PFSK-1 (cell line): ENCODE data around the gene PPFIBP2.

Source experiments
- FOXP2 ChIP-seq: optimal IDR thresholded peaks from 2 replicates; pipeline ENCODE3; 2011; ENCODE audit warnings: borderline replicate concordance, control low read depth, inconsistent platforms; ENCODE audit not compliant: insufficient read depth; ENCODE audit errors: extremely low read length, extremely low read depth
- POLR2AphosphoS5 ChIP-seq: IDR thresholded peaks from 2 replicates; pipeline ENCODE4 v1.6.1; 2012; ENCODE audit warnings: low read depth, mild to moderate bottlenecking, control low read depth, low read length, moderate library complexity
- SIN3A ChIP-seq: IDR thresholded peaks from 2 replicates; pipeline ENCODE4 v1.6.1; 2012; ENCODE audit warnings: mild to moderate bottlenecking, low read length, moderate library complexity, borderline replicate concordance; ENCODE audit not compliant: insufficient read depth
- TAF1 ChIP-seq: IDR thresholded peaks from 2 replicates; pipeline ENCODE4 v1.6.1; 2012; ENCODE audit warnings: low read length, control low read depth, borderline replicate concordance; ENCODE audit not compliant: insufficient read depth
- TF ChIP-seq, protein P1 (sequence below), 2 experiments: IDR thresholded peaks; 2 replicates each; pipeline versions ENCODE4 v1.6.1 to v1.8.0; 2011 to 2012; ENCODE audit warnings: low read depth in 2 of 2, low read length in 2 of 2, control low read depth in 1 of 2, inconsistent platforms in 1 of 2, mild to moderate bottlenecking in 1 of 2, moderate library complexity in 1 of 2; ENCODE audit not compliant: insufficient read depth in 1 of 2

Gene PPFIBP2

DNA sequence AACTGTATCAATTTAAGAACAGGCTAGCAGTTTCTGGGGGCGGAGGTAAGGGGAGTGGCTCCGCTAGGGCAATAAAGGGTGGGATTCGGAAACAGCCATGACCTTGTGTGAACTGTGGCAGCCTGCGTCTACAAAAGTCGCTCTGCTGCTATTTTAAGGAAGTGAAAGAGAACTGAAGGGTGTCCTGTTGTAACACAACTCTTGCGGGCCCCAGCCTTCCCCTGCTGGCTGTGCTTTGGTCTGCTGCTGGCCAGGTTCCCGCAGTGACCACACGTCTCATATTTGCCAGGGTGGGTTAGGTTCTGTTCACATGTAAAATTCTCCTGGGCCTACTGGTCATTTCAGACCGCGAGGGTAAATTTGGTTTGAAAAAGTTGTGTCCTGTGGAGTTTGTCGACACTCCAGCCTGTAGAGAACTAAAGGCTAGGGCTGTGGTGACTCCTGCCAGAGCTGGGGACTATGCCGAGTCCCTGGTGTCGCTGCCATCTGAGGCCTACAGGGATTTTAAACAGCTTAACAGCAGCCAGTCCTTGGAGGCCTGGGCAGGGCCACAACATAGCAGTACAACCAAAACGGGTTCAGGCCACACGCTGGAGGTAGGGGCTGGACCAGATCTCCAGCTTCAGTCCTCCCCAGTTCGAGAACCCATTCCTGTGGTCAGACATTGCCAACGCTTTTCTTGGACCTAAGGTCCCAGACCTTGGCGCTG is 1.1 kb upstream of the PPFIBP2 start:
- TF ChIP-seq, protein P1, sequence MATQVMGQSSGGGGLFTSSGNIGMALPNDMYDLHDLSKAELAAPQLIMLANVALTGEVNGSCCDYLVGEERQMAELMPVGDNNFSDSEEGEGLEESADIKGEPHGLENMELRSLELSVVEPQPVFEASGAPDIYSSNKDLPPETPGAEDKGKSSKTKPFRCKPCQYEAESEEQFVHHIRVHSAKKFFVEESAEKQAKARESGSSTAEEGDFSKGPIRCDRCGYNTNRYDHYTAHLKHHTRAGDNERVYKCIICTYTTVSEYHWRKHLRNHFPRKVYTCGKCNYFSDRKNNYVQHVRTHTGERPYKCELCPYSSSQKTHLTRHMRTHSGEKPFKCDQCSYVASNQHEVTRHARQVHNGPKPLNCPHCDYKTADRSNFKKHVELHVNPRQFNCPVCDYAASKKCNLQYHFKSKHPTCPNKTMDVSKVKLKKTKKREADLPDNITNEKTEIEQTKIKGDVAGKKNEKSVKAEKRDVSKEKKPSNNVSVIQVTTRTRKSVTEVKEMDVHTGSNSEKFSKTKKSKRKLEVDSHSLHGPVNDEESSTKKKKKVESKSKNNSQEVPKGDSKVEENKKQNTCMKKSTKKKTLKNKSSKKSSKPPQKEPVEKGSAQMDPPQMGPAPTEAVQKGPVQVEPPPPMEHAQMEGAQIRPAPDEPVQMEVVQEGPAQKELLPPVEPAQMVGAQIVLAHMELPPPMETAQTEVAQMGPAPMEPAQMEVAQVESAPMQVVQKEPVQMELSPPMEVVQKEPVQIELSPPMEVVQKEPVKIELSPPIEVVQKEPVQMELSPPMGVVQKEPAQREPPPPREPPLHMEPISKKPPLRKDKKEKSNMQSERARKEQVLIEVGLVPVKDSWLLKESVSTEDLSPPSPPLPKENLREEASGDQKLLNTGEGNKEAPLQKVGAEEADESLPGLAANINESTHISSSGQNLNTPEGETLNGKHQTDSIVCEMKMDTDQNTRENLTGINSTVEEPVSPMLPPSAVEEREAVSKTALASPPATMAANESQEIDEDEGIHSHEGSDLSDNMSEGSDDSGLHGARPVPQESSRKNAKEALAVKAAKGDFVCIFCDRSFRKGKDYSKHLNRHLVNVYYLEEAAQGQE (IDR thresholded peaks at IDR 0.05; ENCODE audit: insufficient read depth in 1 of 2, low read depth in 2 of 2, low read length in 2 of 2) = no peak
- TF ChIP-seq POLR2AphosphoS5 = no peak

- TF ChIP-seq, protein P1 (IDR thresholded peaks at IDR 0.05; ENCODE audit: insufficient read depth in 1 of 2, low read depth in 2 of 2, low read length in 2 of 2) = no peak
- TF ChIP-seq SIN3A (no peak), FOXP2 (no peak)
Observed at GRCh38 chr11:7514099-7514591, 346 bp downstream of the PPFIBP2 start.

GRCh38 chr11:7515447-7515886 is 1.7 kb downstream of the PPFIBP2 start:
- TF ChIP-seq TAF1 = no peak
- TF ChIP-seq SIN3A = no peak
- TF ChIP-seq, protein P1 (IDR thresholded peaks at IDR 0.05; ENCODE audit: insufficient read depth in 1 of 2, low read depth in 2 of 2, low read length in 2 of 2) = no peak
- TF ChIP-seq FOXP2 = no peak
- TF ChIP-seq POLR2AphosphoS5 = no peak

GRCh38 chr11:7516475-7516874 is 2.7 kb downstream of the PPFIBP2 start:
- TF ChIP-seq, protein P1 (IDR thresholded peaks at IDR 0.05; ENCODE audit: insufficient read depth in 1 of 2, low read depth in 2 of 2, low read length in 2 of 2) = no peak
- TF ChIP-seq FOXP2 (no peak), POLR2AphosphoS5 (no peak), SIN3A (no peak), TAF1 (no peak)

DNA sequence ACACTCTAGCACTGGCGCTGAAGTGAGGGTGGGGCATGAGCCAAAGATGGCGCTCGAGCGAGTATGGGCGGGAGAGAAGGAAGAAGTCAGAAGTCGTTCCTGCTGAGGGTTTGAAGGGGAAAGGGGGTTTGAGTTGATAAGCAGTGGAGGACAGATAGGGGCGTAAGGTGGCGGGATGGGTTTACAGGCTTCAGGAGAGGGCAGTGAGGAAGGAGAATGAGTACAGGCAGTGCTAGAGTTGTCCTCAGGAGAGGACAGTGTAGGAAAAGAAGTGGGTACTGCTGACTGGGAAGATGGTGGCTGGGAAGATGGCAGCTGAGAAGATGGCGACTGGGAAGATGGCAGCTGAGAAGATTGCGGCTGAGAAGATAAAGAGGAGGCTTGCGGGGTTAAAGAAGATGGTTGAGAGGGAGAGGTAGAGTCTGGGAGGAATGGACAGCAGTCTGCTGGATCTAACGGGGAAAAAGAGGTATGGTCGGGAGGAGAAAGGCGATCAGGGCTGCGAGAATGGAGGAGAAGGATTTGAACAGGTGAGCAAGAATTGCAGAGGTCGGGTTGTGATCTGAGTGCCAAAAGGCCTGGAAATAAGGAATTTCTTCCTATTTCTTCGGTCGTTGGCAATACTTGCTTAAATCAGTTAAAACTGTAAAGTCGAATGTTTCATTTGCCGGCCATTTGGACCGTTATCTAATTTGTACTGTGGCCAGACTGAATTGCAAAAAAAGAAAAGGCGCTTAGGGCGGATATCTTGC is 5.2 kb downstream of the PPFIBP2 start:
- TF ChIP-seq FOXP2 (no peak), POLR2AphosphoS5 (no peak)
